Measurements from ENCODE around the gene NKAPL.

DNA sequence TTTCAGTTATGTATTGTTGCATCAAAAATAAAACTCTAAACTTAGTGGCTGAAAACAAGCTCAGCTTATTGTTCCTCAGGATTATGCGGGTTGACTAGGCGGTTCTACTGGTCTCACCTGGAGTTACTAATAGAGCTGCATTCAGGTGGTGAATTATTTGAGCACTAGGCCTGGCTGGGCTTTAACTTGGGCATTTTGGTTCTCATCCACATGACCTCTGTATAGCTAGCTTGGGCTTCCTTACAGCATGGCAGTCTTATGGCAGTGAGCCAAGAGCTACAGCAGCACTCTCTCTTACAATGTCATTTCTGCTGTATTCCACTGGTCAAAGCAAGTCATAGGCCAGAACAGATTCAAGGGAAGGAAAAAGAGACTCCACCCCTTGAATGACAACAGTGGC is 23.8 kb downstream of the NKAPL start:
- TF ChIP-seq POLR2A (IDR thresholded peaks at IDR 0.05) (no peak), POLR2AphosphoS5 (IDR thresholded peaks at IDR 0.05) (no peak), EP300 (IDR thresholded peaks at IDR 0.05; ENCODE audit: low read depth) (no peak)
- TF ChIP-seq, protein P1, sequence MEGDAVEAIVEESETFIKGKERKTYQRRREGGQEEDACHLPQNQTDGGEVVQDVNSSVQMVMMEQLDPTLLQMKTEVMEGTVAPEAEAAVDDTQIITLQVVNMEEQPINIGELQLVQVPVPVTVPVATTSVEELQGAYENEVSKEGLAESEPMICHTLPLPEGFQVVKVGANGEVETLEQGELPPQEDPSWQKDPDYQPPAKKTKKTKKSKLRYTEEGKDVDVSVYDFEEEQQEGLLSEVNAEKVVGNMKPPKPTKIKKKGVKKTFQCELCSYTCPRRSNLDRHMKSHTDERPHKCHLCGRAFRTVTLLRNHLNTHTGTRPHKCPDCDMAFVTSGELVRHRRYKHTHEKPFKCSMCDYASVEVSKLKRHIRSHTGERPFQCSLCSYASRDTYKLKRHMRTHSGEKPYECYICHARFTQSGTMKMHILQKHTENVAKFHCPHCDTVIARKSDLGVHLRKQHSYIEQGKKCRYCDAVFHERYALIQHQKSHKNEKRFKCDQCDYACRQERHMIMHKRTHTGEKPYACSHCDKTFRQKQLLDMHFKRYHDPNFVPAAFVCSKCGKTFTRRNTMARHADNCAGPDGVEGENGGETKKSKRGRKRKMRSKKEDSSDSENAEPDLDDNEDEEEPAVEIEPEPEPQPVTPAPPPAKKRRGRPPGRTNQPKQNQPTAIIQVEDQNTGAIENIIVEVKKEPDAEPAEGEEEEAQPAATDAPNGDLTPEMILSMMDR (IDR thresholded peaks at IDR 0.05), result no peak

All from transverse colon (tissue), 4 donors.